ENCODE data around the gene POLR2C.

Gene POLR2C

DNA sequence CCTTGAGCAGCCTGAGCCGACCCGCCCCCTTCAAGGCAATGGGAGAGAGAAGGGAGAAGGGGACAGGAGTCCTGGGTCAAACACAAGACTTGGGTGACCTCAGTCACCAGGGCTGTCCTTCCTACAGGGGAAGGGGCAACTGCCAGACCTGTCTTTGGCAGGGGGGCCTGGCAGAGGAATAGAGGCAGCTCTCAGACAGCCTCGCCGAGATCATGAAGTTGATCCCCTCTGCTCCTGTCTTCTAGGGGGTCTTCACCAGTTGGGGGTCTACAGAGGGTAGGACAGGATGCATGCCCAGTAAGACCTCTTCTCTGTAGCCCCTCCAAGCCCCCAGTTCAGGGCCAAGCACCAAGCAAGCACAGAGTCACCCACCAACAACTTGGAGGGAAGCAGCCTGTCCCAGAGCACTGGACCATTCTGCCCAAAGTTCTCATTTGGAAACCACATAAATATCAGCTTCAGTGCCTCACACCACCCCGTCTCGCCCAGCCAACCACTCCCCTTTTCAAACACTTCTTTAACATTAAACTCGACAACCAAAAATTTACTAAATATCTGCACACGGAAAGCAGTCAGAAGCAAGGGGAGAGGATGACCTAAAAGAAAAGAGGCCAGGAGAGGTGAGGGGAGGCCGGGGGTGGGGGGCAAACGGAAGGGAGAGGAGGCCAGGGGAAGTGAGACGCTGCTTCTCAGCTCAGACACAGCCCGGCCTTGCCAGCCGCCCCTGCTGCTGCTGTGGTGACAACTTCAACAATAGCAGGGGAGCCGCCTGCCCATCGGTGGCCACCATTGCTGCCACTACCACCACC lies 16.1 kb downstream of the POLR2C start:
- H3K27ac ChIP-seq: no peak overlapping the region
- no peak for TF ChIP-seq CTCF (IDR thresholded peaks at IDR 0.05)

DNA sequence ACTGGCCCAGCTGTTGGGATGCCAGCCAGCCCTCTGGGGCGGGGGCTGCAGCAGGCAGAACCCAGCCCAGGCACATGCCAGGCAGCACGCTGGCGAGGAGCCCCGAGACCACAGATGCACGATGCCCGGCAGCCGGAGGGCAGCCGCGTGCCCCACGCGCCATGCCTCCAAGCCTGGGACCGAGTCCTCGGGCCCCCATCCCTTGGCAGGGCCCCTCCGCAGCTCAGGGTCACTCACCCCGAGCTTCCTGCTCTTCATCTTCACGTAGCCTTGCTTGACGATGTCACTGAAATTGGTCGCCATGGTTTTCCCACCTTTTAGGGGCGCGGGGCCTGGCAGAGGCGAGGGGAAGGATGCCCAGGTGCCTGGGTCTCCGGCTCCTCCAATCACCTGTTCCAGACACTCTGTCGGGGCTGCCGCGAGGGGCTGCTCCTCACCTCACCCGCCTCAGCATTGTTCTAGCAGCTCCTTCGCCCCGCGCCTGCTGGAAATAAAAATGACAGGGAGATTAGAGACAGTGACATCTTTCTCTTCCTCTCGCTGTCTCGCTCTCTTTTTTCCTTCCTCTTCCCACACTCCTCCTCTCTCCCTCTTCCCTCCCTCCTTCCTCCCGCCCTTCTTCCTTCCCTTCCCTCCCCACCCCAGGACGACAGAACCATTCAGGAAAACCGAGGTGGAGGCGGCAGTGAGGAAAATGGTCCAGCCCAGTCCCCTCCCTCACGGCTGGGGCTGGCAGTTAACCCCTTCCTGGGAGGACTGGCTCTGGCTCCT lies 16.9 kb downstream of the POLR2C start:
- Histone ChIP-seq H3K36me3 (ENCODE audit: control insufficient read depth, insufficient read depth, low read length) (no peaks in the 10 kb centered on the region), H3K4me2 (ENCODE audit: low read length) (peak overlapping the region; percentile 15), H3K27me3 (ENCODE audit: control insufficient read depth, insufficient read depth, low read length) (no peaks in the 10 kb centered on the region), H3K4me1 (peaks cover 14% of the 10 kb centered on the region), H3K79me2 (peaks cover 18% of the 10 kb centered on the region), H3K4me3 (ENCODE audit: low read depth, low read length) (peak overlapping the region; percentile 20), H3K9me3 (ENCODE audit: control insufficient read depth, low read length) (no peaks in the 10 kb centered on the region), H3K27ac (no peak overlapping the region), H2AFZ (no peak overlapping the region), H3K9ac (no peak overlapping the region)
- no peak for TF ChIP-seq CTCF (IDR thresholded peaks at IDR 0.05)

More for the DNA sequence above, 16.1 kb downstream of the POLR2C start:
- peaks cover 18% of the 10 kb centered on the region for H3K79me2 ChIP-seq
- no peak overlapping the region for H2AFZ ChIP-seq
- H3K27me3 ChIP-seq (ENCODE audit: control insufficient read depth, insufficient read depth, low read length): no peaks in the 10 kb centered on the region
- peaks cover 6% of the 10 kb centered on the region for H3K4me1 ChIP-seq
- H3K36me3 ChIP-seq (ENCODE audit: control insufficient read depth, insufficient read depth, low read length): no peaks in the 10 kb centered on the region
- H3K4me2 ChIP-seq (ENCODE audit: low read length): peak overlapping the region; percentile 15
- H3K9me3 ChIP-seq (ENCODE audit: control insufficient read depth, low read length): no peaks in the 10 kb centered on the region
- H3K9ac ChIP-seq: no peak overlapping the region
- H3K4me3 ChIP-seq (ENCODE audit: low read depth, low read length): peak overlapping the region; percentile 20

- Histone ChIP-seq H3K27ac (no peak overlapping the region), H3K79me2 (peaks cover 18% of the 10 kb centered on the region), H3K4me2 (ENCODE audit: low read length) (no peak overlapping the region), H3K9ac (no peak overlapping the region), H3K9me3 (ENCODE audit: control insufficient read depth, low read length) (no peaks in the 10 kb centered on the region), H3K4me3 (ENCODE audit: low read depth, low read length) (no peak overlapping the region), H3K27me3 (ENCODE audit: control insufficient read depth, insufficient read depth, low read length) (no peaks in the 10 kb centered on the region), H3K36me3 (ENCODE audit: control insufficient read depth, insufficient read depth, low read length) (no peaks in the 10 kb centered on the region), H3K4me1 (peaks cover 20% of the 10 kb centered on the region), H2AFZ (no peak overlapping the region)
- TF ChIP-seq CTCF (IDR thresholded peaks at IDR 0.05): no peak
Observed at GRCh38 chr16:57479976-57480753, 17.7 kb downstream of the POLR2C start.

DNA sequence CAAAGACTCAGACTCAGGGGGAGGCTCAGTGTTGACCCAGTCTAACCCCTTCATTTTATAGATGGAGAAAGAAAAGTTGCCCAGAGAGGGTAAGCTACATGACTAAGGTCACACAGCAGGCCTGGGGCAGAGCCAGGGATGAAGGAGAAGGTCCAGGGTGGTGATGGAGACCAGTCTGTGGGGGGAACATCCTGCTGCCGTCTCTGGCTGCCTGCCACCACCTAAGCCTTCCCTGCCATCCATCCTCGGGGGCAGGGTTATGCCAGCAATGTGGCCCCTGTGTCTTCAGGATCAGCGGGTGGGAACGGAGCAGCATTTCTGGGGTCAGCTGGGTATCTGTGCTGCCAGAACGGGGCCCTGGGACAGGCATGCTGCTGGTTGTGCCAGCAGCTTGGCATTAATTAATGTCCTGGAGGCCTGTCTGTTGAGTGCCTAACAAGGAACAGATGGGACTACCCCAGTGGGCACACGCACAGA lies 18.3 kb downstream of the POLR2C start:
- H3K4me3 ChIP-seq (ENCODE audit: low read depth, low read length): no peak overlapping the region
- H3K27me3 ChIP-seq (ENCODE audit: control insufficient read depth, insufficient read depth, low read length): no peaks in the 10 kb centered on the region
- H3K79me2 ChIP-seq: peaks cover 18% of the 10 kb centered on the region
- no peaks in the 10 kb centered on the region for H3K9me3 ChIP-seq (ENCODE audit: control insufficient read depth, low read length)
- no peak for TF ChIP-seq CTCF (IDR thresholded peaks at IDR 0.05)
- H3K9ac ChIP-seq: no peak overlapping the region
- H3K36me3 ChIP-seq (ENCODE audit: control insufficient read depth, insufficient read depth, low read length): no peaks in the 10 kb centered on the region
- H3K27ac ChIP-seq: no peak overlapping the region
- H3K4me2 ChIP-seq (ENCODE audit: low read length): no peak overlapping the region
- peaks cover 20% of the 10 kb centered on the region for H3K4me1 ChIP-seq
- no peak overlapping the region for H2AFZ ChIP-seq

Measured in parathyroid adenoma (tissue), 2 donors.